HepG2 (cell line): ENCODE results near the gene BCORL1. TPM values are rescaled to one million over a fixed set of nuclear protein-coding genes. Genes with fewer than 3 reads are reported as not detected.

Experiments used
- ADNP ChIP-seq: sonication (generic); formaldehyde crosslinking; IDR thresholded peaks from 2 replicates; pipeline ENCODE4 v1.4.0; 2020; ENCODE audit warnings: missing genetic modification reagents
- BHLHE40 ChIP-seq: IDR thresholded peaks from 2 replicates; pipeline ENCODE4 v1.6.1; 2011; ENCODE audit warnings: low read length, improper control_type of control experiment
- FOXK2 ChIP-seq: fragments of 450-650 bp; IDR thresholded peaks from 2 replicates; pipeline ENCODE4 v1.6.1; 2016
- GATAD2A ChIP-seq: IDR thresholded peaks from 2 replicates; pipeline ENCODE4 v1.6.1; 2016
- ISL2 ChIP-seq: sonication (generic); formaldehyde crosslinking; IDR thresholded peaks from 2 replicates; pipeline ENCODE4 v1.5.0; 2020; ENCODE audit warnings: missing genetic modification reagents
- MEF2D ChIP-seq: sonication (generic); formaldehyde crosslinking; IDR thresholded peaks from 2 replicates; pipeline ENCODE4 v1.5.1; 2020; ENCODE audit warnings: mild to moderate bottlenecking, missing genetic modification reagents
- NKX3-1 ChIP-seq: sonication (generic); formaldehyde crosslinking; IDR thresholded peaks from 2 replicates; pipeline ENCODE4 v1.5.0; 2020; ENCODE audit warnings: missing genetic modification reagents
- PATZ1 ChIP-seq: sonication (generic); formaldehyde crosslinking; IDR thresholded peaks from 2 replicates; pipeline ENCODE4 v1.4.0; 2020; ENCODE audit warnings: missing genetic modification reagents
- RBAK ChIP-seq: sonication (generic); formaldehyde crosslinking; IDR thresholded peaks from 2 replicates; pipeline ENCODE4 v1.5.1; 2020; ENCODE audit warnings: mild to moderate bottlenecking, missing genetic modification reagents
- RFXANK ChIP-seq: IDR thresholded peaks from 2 replicates; pipeline ENCODE4 v1.6.1; 2016
- SETDB1 ChIP-seq: sonication (generic); formaldehyde crosslinking; IDR thresholded peaks from 2 replicates; pipeline ENCODE4 v1.5.1; 2020; ENCODE audit warnings: missing genetic modification reagents, mild to moderate bottlenecking, borderline replicate concordance
- SOX13 ChIP-seq, 3 experiments: fragments of 450-650 bp in 1 of 3; sonication (generic) in 1 of 3; formaldehyde crosslinking in 1 of 3; IDR thresholded peaks in 2 of 3; conservative IDR thresholded peaks in 1 of 3; 2 replicates each; pipeline versions ENCODE4 v1.5.0 to v1.6.1; 2016 to 2020; ENCODE audit warnings: antibody characterized with exemption in 1 of 3, mild to moderate bottlenecking in 1 of 3, missing compliant biosample characterization in 1 of 3, missing genetic modification reagents in 1 of 3, moderate library complexity in 1 of 3
- SOX6 ChIP-seq, 2 experiments: fragments of 450-650 bp in 1 of 2; sonication (generic) in 1 of 2; formaldehyde crosslinking in 1 of 2; IDR thresholded peaks; 2 replicates each; pipeline versions ENCODE4 v1.4.0 to v1.6.1; 2017 to 2020; ENCODE audit warnings: antibody characterized with exemption in 1 of 2, mild to moderate bottlenecking in 1 of 2, missing genetic modification reagents in 1 of 2
- SRSF9 ChIP-seq: fragments of 200-400 bp; formaldehyde crosslinking; IDR thresholded peaks from 2 replicates; pipeline ENCODE4 v1.6.1; 2018; ENCODE audit warnings: borderline replicate concordance, mild to moderate bottlenecking, low read depth, low read length; ENCODE audit not compliant: insufficient read depth, poor library complexity, severe bottlenecking
- THAP11 ChIP-seq: IDR thresholded peaks from 2 replicates; pipeline ENCODE4 v1.6.1; 2016; ENCODE audit warnings: missing biosample characterization, missing genetic modification reagents
- ZBTB46 ChIP-seq: sonication (generic); formaldehyde crosslinking; IDR thresholded peaks from 2 replicates; pipeline ENCODE4 v1.4.0; 2020; ENCODE audit warnings: mild to moderate bottlenecking, missing genetic modification reagents, borderline replicate concordance
- ZFP1 ChIP-seq: IDR thresholded peaks from 2 replicates; pipeline ENCODE4 v1.6.1; 2016
- ZNF10 ChIP-seq: sonication (generic); formaldehyde crosslinking; IDR thresholded peaks from 2 replicates; pipeline ENCODE4 v1.4.0; 2020; ENCODE audit warnings: mild to moderate bottlenecking, low read depth, missing genetic modification reagents, borderline replicate concordance
- ZNF674 ChIP-seq: sonication (generic); formaldehyde crosslinking; IDR thresholded peaks from 2 replicates; pipeline ENCODE4 v1.5.0; 2020; ENCODE audit warnings: low read depth, mild to moderate bottlenecking, missing genetic modification reagents
- ZNF83 ChIP-seq: sonication (generic); formaldehyde crosslinking; IDR thresholded peaks from 2 replicates; pipeline ENCODE4 v1.4.0; 2020; ENCODE audit warnings: missing genetic modification reagents, mild to moderate bottlenecking, borderline replicate concordance
- polyA plus RNA-seq, 8 experiments: library from polyadenylated mRNA; depleted of rRNA in 3 of 8; stranded (reverse) in 7 of 8; unstranded in 1 of 8; fragments of >200 nt; fragmentation: Illumina TruSeq in 4 of 8; extraction: Trizol in 4 of 8; gene quantifications; 2 replicates each; pipeline versions ENCODE4 v1.2.1 to v1.2.3, GENCODE V29; 2011 to 2016; ENCODE audit warnings: low read depth in 4 of 8, missing spikeins in 1 of 8, mixed read lengths in 1 of 8; ENCODE audit not compliant: insufficient read depth in 1 of 8
- total RNA-seq, 5 experiments: library from RNA; depleted of rRNA; stranded (reverse); fragments of >200 nt; fragmentation: Illumina TruSeq; extraction: Trizol; gene quantifications; 2 replicates each; pipeline ENCODE4 v1.2.3, GENCODE V29; 2016; ENCODE audit warnings: low read depth in 1 of 5
- TF ChIP-seq, protein P1 (sequence below): sonication (generic); formaldehyde crosslinking; IDR thresholded peaks from 2 replicates; pipeline ENCODE4 v1.5.0; 2020; ENCODE audit warnings: mild to moderate bottlenecking, missing genetic modification reagents

The BCORL1 gene
- total and polyA plus RNA-seq, 2 of the 13 experiments (the other 11 are each of a cell fraction or from before 2014, with no cell fraction given), result 0.67 to 1.4 TPM

DNA sequence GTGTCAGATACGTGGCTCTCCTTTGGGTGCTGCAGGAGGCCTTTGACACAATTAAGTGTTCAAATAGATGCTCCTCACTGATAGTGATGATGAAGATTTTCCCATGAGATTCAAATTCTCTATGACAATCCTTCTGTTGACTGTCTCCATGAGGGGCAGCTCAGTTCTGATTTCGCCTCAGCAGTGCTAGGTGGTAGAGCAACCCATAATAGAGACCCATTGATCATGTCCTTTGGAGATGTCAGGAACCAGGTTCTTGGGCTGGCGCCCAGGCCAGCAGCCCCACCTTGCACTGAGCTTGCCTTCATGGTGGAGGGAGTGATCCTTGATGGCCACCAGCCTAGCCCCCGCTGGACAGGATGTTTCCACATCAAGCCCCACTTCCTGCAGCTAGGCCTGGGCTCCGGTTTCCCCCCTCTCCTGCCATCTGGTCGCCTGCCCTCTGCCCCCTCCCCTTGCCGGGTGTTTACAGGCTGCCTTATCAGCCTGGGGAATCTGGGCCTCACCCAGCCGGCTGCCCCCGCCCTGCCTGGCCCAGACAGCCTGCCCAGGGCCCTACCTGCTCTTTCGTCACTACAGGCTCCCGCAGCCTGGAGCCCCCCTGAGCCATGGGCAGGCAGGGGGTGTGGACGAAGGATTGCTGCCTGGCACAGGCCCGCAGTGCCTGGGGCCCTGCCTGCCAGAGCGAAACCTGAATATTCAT is 115.2 kb downstream of the BCORL1 start (continued):
- TF ChIP-seq ZNF83 (CRISPR knock-in tag), result no peak
- TF ChIP-seq FOXK2, result no peak
- TF ChIP-seq BHLHE40, result no peak
- TF ChIP-seq ZFP1, result no peak
- TF ChIP-seq, protein P1, sequence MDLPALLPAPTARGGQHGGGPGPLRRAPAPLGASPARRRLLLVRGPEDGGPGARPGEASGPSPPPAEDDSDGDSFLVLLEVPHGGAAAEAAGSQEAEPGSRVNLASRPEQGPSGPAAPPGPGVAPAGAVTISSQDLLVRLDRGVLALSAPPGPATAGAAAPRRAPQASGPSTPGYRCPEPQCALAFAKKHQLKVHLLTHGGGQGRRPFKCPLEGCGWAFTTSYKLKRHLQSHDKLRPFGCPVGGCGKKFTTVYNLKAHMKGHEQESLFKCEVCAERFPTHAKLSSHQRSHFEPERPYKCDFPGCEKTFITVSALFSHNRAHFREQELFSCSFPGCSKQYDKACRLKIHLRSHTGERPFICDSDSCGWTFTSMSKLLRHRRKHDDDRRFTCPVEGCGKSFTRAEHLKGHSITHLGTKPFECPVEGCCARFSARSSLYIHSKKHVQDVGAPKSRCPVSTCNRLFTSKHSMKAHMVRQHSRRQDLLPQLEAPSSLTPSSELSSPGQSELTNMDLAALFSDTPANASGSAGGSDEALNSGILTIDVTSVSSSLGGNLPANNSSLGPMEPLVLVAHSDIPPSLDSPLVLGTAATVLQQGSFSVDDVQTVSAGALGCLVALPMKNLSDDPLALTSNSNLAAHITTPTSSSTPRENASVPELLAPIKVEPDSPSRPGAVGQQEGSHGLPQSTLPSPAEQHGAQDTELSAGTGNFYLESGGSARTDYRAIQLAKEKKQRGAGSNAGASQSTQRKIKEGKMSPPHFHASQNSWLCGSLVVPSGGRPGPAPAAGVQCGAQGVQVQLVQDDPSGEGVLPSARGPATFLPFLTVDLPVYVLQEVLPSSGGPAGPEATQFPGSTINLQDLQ, result no peak
- TF ChIP-seq RFXANK, result no peak
- TF ChIP-seq NKX3-1 (CRISPR knock-in tag), result no peak
- TF ChIP-seq SRSF9, result no peak
- TF ChIP-seq RBAK (CRISPR knock-in tag), result no peak
- TF ChIP-seq ZNF674 (CRISPR knock-in tag), result no peak
- TF ChIP-seq PATZ1 (CRISPR knock-in tag), result peak; percentile 86
- TF ChIP-seq ZBTB46 (CRISPR knock-in tag), result no peak
- TF ChIP-seq MEF2D (CRISPR knock-in tag), result 0 out of 2 replicates have a peak, but pooled peaks have one; percentile 29
- TF ChIP-seq ISL2 (CRISPR knock-in tag), result no peak
- TF ChIP-seq GATAD2A (CRISPR knock-in tag), result peak; percentile 67
- no peak for TF ChIP-seq SETDB1
- no peak for TF ChIP-seq ADNP (CRISPR knock-in tag)
- no peak for TF ChIP-seq ZNF10 (CRISPR knock-in tag)
- TF ChIP-seq SOX13 (IDR thresholded peaks at IDR 0.05), result no peak
- peak in 1 of 2 experiments; percentile 8; a peak in 1 of 4 replicates for TF ChIP-seq SOX13 (CRISPR knock-in tag; conservative IDR thresholded peaks at IDR 0.05 in 1 of 2, IDR thresholded peaks at IDR 0.05 in 1 of 2)
- TF ChIP-seq SOX6 (IDR thresholded peaks at IDR 0.05), result no peak
- no peak for TF ChIP-seq SOX6 (CRISPR knock-in tag; IDR thresholded peaks at IDR 0.05)
- no peak for TF ChIP-seq THAP11 (CRISPR knock-in tag)
